HG03159 (cell line): ENCODE measurements around the gene AIFM3.
"Not testable (repeated sequence)": the region's sequence is repeated elsewhere in the genome, so short reads cannot be mapped to it uniquely, and the experiment has no call there.

Source experiments
- ATAC-seq: cut with Tn5 transposase; IDR thresholded peaks from one replicate; pipeline ENCODE4 v1.9.1; 2021; ENCODE audit warnings: mild to moderate bottlenecking, moderate library complexity; ENCODE audit not compliant: unreplicated experiment

Gene AIFM3

GRCh38 chr22:20966883-20967696 is at the start of gene AIFM3:
Gene AIFM3, plus strand, starts transcription at chr22:20967255. Its CDS starts 690 bp downstream, at chr22:20967945.
- no peak for ATAC-seq

DNA sequence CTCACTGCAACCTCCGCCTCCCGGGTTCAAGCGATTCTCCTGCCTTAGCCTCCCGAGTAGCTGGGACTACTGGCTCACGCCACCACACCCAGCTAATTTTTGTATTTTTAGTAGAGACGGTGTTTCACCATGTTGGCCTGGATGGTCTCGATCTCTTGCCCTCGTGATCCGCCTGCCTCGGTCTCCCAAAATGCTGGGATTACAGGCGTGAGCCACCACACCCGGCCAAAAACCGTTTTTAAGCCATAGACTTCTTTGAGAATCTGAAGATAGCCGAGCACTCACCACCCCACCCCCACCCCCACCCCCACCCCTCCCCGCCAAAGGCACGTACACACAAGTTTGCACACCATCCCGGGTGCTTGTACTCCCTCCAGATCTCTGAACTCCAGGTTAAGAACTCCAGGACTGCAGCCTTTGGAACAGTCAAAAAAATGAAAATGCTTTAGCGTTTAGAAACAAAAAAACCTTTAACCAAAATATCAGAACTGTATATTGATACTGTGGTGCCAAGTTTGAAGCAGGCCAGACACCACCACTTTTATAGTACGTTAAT is 48.3 kb upstream of the AIFM3 start:
- no peak for ATAC-seq

- ATAC-seq: no peak
Measured at GRCh38 chr22:20919718-20920117, 47.3 kb upstream of the AIFM3 start.

GRCh38 chr22:20920881-20921203 is 46.2 kb upstream of the AIFM3 start:
- no peak for ATAC-seq

- ATAC-seq: no peak
Measured at GRCh38 chr22:20922141-20922751, 44.8 kb upstream of the AIFM3 start.

DNA sequence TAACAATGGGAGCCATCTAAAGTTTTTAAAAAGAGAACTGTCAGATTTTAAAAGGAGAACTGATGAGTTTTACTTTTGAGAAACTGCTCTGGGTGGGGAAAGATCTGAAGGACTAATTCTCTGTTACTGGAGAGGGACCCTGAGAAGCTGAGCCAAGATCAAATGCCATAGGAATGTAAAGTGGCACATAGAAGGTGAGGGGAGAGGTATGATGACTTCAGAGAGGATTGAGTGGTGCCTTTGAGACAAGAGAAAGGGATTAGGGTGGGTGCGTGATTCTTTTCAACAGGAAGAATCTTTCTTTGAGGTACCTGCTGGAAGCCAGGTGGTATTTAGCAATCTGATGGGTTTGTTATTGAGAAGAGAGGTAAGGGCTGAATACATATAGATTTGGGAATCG is 40.8 kb upstream of the AIFM3 start:
- no peak for ATAC-seq

- ATAC-seq: no peak
Measured at GRCh38 chr22:20927940-20928572, 39.0 kb upstream of the AIFM3 start.

DNA sequence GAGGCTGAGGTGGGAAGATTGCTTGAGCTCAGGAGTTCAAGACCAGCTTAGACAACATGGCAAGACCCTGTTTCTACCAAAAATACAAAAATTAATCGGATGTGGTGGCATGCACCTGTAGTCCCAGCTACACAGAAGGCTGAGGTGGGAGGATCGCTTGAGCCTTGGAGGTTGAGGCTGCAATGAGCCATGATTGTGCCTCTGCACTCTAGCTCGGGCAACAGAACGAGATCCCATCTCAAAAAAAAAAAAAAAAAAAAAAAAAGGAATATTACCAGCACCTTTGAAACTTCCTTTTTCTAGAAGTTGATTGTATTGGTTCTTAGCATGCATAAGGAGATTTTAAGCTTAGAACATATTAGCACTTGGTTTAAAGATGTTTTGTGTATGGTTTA is 38.5 kb upstream of the AIFM3 start:
- no peak for ATAC-seq

- no peak for ATAC-seq
Measured at GRCh38 chr22:20930004-20930403, 37.1 kb upstream of the AIFM3 start.

DNA sequence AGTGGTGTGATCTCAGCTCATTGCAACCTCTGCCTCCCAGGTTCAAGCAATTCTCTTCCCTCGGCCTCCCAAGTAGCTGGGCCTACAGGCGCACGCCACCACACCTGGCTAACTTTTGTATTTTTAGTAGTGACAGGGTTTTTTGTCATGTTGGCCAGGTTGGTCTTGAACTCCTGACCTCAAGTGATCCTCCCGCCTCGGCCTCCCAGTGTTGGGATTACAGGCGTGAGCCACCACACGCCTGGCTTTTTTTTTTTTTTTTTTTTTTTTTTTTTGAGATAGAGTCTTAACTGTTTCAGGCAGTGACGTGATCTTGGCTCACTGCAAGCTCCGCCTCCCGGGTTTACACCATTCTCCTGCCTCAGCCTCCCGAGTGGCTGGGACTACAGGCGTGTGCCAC is 36.6 kb upstream of the AIFM3 start:
- not testable (repeated sequence) for ATAC-seq

- no peak for ATAC-seq
Measured at GRCh38 chr22:20931126-20931654, 35.9 kb upstream of the AIFM3 start.

- no peak for ATAC-seq
Measured at GRCh38 chr22:20933910-20934309, 33.1 kb upstream of the AIFM3 start.

- ATAC-seq: not testable (repeated sequence)
Measured at GRCh38 chr22:20935049-20935448, 32.0 kb upstream of the AIFM3 start.

- ATAC-seq: not testable (repeated sequence)
Measured at GRCh38 chr22:20935780-20936539, 31.1 kb upstream of the AIFM3 start.

DNA sequence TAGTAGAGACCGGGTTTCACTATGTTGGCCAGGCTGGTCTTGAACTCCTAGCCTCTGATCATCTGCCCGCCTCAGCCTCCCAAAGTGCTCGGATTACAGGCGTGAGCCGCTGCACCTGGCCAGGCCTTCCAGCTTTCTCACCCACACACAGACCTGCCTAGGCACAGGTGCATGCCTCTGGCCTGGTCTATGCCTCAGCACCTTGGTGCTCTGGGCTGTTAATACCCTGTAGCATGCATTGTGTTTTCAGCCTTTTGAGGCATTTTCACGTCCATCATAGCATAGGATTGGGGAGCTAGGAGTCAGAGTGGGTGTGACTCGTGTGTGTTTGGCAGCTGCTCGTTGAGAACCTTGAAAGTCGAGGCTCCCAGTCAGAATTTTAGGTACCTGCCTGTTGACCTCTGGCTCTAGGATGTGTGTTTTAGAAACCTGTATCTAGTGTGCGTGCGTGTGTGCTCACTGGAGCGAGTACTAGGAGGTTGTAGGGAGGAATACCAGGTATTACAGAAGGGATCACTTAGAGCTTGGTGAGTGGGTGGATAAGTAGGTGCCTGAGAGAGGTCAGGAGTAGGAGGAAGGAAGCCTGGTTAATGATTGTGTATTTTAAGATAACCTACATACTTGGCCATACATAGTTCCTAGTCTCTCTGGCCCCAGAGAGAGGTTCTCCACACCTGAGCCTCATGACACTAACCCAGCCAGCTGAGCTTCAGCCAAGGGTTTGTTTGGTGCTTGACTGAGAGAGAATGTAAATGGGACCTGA is 29.8 kb upstream of the AIFM3 start:
- no peak for ATAC-seq

- ATAC-seq: no peak
Measured at GRCh38 chr22:20937794-20938671, 29.0 kb upstream of the AIFM3 start.

DNA sequence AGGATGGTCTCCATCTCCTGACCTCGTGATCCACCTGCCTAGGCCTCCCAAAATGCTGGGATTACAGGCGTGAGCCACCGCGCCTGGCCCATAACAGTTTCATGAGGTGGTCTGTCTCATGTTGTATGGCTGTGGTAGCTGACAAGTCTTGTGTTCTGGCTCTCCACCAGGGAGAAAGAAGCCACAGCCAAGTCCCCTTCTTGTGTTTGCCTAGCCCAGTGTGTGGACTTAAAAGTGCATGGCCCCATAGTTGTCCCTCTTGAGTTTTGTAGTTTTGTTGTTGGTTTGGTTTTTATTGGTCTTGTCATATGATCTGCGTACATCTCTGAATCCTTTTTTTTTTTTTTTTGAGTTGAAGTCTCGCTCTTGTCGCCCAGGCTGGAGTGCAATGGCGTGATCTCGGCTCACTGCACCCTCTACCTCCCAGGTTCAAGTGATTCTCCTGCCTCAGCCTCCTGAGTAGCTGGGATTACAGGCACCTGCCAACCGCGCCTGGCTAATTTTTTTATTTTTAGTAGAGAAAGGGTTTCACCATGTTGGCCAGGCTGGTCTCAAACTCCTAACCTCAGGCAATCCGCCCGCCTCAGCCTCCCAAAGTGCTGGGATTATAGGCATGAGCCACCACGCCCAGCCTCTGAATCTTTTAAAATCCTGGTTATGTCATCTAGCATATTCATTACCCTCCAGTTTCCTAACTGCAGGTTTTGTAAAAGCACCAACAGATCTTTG is 27.4 kb upstream of the AIFM3 start:
- not testable (repeated sequence) for ATAC-seq

DNA sequence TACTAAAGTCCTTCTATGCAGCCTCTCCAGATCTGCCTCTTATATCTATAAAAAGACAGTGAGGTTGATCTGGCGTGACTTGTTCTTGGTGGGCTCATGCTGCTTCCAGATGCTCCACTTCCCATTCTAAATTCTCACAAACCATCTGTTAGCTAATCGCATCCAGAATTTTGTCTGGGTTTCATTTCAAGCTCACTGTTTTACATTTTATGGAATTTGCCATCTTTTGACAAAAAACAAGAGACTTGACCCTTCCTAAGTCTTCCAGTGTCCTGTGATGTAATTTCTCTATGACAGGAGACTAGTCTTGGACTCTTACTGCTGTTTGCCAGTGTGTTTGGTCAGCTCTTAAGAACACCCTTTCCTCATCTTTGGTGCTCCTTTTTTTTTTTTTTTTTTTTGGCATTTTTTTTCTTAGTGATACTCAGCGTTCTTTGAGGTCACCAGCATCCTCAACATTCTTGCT is 26.8 kb upstream of the AIFM3 start:
- no peak for ATAC-seq
